Tibial nerve (tissue), 4 donors: ENCODE data around the gene COQ8B.

ENCODE experiments used
- EP300 ChIP-seq, 2 donors: sonication (generic); formaldehyde crosslinking; IDR thresholded peaks; one replicate each; pipeline ENCODE4 v1.6.1; 2017; ENCODE audit warnings: antibody characterized with exemption in 2 of 2, mild to moderate bottlenecking in 1 of 2
- POLR2A ChIP-seq, 2 donors: fragments of 450-650 bp; IDR thresholded peaks; one replicate each; pipeline ENCODE4 v1.6.1; 2017; ENCODE audit warnings: antibody characterized with exemption in 2 of 2, mild to moderate bottlenecking in 2 of 2, moderate library complexity in 2 of 2
- TF ChIP-seq, protein P1 (sequence below), 5 experiments: fragments of 200-600 bp in 3 of 5; fragments of 450-650 bp in 2 of 5; sonication (generic) in 3 of 5; IDR thresholded peaks; one replicate each; pipeline ENCODE4 v1.5.1; 2016 to 2019; ENCODE audit warnings: antibody characterized with exemption in 5 of 5, mild to moderate bottlenecking in 3 of 5, moderate library complexity in 2 of 5

DNA sequence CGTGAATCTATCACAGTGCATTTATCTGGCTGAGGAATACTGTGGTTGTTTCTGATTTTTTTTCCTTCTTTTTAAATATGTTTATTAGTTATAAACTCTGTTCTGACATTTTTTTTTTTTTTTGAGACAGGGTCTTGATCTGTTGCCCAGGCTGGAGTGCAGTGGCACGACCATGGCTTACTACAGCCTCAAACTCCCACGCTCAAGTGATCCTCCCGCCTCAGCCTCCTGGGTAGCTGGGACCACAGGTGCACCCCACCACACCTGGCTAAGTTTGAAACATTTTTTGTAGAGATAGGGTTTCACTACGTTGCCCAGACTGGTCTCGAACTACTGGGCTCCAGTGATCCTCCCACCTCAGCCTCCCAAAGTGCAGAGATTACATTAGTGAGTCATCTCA, 19.7 kb downstream of the COQ8B start:
- TF ChIP-seq POLR2A (IDR thresholded peaks at IDR 0.05) (no peak), EP300 (IDR thresholded peaks at IDR 0.05) (no peak)
- TF ChIP-seq, protein P1, sequence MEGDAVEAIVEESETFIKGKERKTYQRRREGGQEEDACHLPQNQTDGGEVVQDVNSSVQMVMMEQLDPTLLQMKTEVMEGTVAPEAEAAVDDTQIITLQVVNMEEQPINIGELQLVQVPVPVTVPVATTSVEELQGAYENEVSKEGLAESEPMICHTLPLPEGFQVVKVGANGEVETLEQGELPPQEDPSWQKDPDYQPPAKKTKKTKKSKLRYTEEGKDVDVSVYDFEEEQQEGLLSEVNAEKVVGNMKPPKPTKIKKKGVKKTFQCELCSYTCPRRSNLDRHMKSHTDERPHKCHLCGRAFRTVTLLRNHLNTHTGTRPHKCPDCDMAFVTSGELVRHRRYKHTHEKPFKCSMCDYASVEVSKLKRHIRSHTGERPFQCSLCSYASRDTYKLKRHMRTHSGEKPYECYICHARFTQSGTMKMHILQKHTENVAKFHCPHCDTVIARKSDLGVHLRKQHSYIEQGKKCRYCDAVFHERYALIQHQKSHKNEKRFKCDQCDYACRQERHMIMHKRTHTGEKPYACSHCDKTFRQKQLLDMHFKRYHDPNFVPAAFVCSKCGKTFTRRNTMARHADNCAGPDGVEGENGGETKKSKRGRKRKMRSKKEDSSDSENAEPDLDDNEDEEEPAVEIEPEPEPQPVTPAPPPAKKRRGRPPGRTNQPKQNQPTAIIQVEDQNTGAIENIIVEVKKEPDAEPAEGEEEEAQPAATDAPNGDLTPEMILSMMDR (IDR thresholded peaks at IDR 0.05) = no peak
